Mucosa of descending colon (tissue), 3 donors: Measurements from ENCODE around the gene NFIC. TPM values are rescaled to one million over a fixed set of nuclear protein-coding genes. Genes with fewer than 3 reads are reported as not detected.

Experiments
- ATAC-seq: fragments of 200-7000 bp; cut with Tn5 transposase; one replicate; pipeline ENCODE4 v1.9.1; 2020; ENCODE audit warnings: mild to moderate bottlenecking, moderate library complexity
- DNase-seq, 3 donors: peaks; one replicate each; pipeline ENCODE4 v3.0.0-alpha.2; 2020
- H3K36me3 ChIP-seq: fragments of 200-600 bp; one replicate; pipeline ENCODE4 v1.8.0; 2021; ENCODE audit warnings: low read depth, mild to moderate bottlenecking
- H3K4me1 ChIP-seq: fragments of 200-600 bp; one replicate; pipeline ENCODE4 v1.8.0; 2021; ENCODE audit warnings: low read depth, mild to moderate bottlenecking
- H3K4me3 ChIP-seq: fragments of 200-600 bp; one replicate; pipeline ENCODE4 v1.8.0; 2021; ENCODE audit warnings: mild to moderate bottlenecking
- H3K9me3 ChIP-seq: fragments of 200-600 bp; one replicate; pipeline ENCODE4 v1.8.0; 2021; ENCODE audit warnings: mild to moderate bottlenecking
- CTCF ChIP-seq: fragments of 200-600 bp; IDR thresholded peaks from one replicate; pipeline ENCODE4 v1.8.0; 2022; ENCODE audit warnings: antibody characterized with exemption, mild to moderate bottlenecking
- intact Hi-C, 2 donors: fragments of 100-400 bp; cut with DNase I in 1 of 2; cut with micrococcal nuclease in 1 of 2; formaldehyde crosslinking; loops; one replicate each; pipeline versions ENCODE4 v1.11.0 to v1.11.1; 2022; cut with DNase I, micrococcal nuclease
- total RNA-seq, 3 donors: library from RNA; stranded (reverse); fragmentation: NEBNext Ultra II Directional in 2 of 3; extraction: Animal tissue kit (Norgen Biotek cat#: 25700) in 2 of 3; gene quantifications; one replicate each; pipeline versions ENCODE4 v1.2.1 to v1.2.4, GENCODE V29; 2021 to 2023
- donor health status: DM: no; HTN: no; CAD: no; lungs with moderate emphysema.
- donor health status: DM: no; HTN: no; CAD: no.
- donor health status: DM: no; HTN: yes; CAD: no.

NFIC gene
- total RNA-seq, 3 donors from 2014 or later: 38.4 to 210 (median 79.3) TPM

GRCh38 chr19:3455393-3455955 lies 89.1 kb downstream of the NFIC start:
- intact Hi-C loops: no loop called here
- no peak for DNase-seq
- Histone ChIP-seq H3K9me3 (no peaks in the 10 kb centered on the region), H3K36me3 (peaks cover 6% of the 10 kb centered on the region), H3K4me3 (no peak overlapping the region), H3K4me1 (peaks cover 8% of the 10 kb centered on the region)
- TF ChIP-seq CTCF: no peak
- no peak for ATAC-seq

GRCh38 chr19:3455960-3456601 lies 89.7 kb downstream of the NFIC start:
- TF ChIP-seq CTCF: no peak
- intact Hi-C loops: no loop called here
- H3K4me1 ChIP-seq: peaks cover 8% of the 10 kb centered on the region
- no peaks in the 10 kb centered on the region for H3K9me3 ChIP-seq
- peaks cover 6% of the 10 kb centered on the region for H3K36me3 ChIP-seq
- H3K4me3 ChIP-seq: no peak overlapping the region
- ATAC-seq (no peak), DNase-seq (no peak)

- no peak for TF ChIP-seq CTCF
- Histone ChIP-seq H3K9me3 (no peaks in the 10 kb centered on the region), H3K4me1 (peaks cover 8% of the 10 kb centered on the region), H3K36me3 (peaks cover 6% of the 10 kb centered on the region), H3K4me3 (no peak overlapping the region)
- intact Hi-C loops: no loop called here
- ATAC-seq (no peak), DNase-seq (no peak)
Observed at GRCh38 chr19:3456925-3457527, 90.6 kb downstream of the NFIC start.

- H3K9me3 ChIP-seq: no peaks in the 10 kb centered on the region
- DNase-seq (no peak), ATAC-seq (peak; percentile 7)
- H3K4me3 ChIP-seq: no peak overlapping the region
- peaks cover 6% of the 10 kb centered on the region for H3K36me3 ChIP-seq
- intact Hi-C loops: no loop called here
- no peak for TF ChIP-seq CTCF
- peaks cover 8% of the 10 kb centered on the region for H3K4me1 ChIP-seq
Observed at GRCh38 chr19:3457528-3458228, 91.3 kb downstream of the NFIC start.

- ATAC-seq: peak; percentile 7
- intact Hi-C loops: no loop called here
Observed at GRCh38 chr19:3458229-3459088, 92.1 kb downstream of the NFIC start.

More at GRCh38 chr19:3458229-3459088, 92.1 kb downstream of the NFIC start:
- no peak overlapping the region for H3K4me3 ChIP-seq
- no peak for TF ChIP-seq CTCF
- DNase-seq: no peak
- no peaks in the 10 kb centered on the region for H3K9me3 ChIP-seq
- peaks cover 8% of the 10 kb centered on the region for H3K4me1 ChIP-seq
- peaks cover 6% of the 10 kb centered on the region for H3K36me3 ChIP-seq
